ENCODE results near the gene PARD3. TPM values are rescaled to one million over a fixed set of nuclear protein-coding genes. Genes with fewer than 3 reads are reported as not detected.
A peak's percentile ranks its signal among the peaks of the same experiment; 100 is the strongest.

PARD3 gene
- total and polyA plus RNA-seq, 2 donors (not counting 1 experiment from before 2014, with no cell fraction given), result 24.0 to 46.4 TPM

DNA sequence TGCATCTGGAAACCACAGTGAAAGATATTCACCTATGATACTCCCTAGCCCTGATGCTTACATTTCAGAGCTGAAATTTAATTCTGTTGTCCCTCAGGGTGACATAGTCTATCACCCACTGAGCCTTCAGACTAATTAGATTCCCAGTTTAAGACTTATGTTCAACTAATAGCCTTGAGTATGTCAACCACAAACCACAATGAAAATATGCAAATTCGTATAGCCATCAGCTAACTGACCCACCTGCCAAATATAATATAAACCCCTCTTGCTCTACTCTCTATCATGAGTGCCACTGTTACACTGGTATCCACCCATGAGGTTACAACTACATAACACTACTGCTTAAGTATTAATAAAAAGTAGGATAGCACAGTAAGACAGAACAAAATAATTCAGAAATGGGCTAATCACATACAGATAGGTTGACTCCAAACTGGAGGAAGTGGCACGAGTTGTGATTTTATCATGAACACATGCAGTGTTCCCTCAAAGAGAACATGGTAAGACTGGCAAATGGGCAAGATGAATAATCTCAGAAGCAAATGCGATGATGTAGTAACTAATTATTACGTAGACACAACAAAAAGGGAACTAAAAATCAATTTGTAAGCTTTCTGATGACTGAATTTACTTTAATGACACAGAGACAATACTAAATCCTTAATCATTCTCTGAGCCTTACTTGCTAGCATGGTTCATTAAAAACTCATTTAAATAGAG lies 290.6 kb downstream of the PARD3 start:
- H3K4me1 ChIP-seq (ENCODE audit: control insufficient read depth, extremely low read depth, insufficient read depth, low read length), result peaks cover 12% of the 10 kb centered on the region
- no peaks in the 10 kb centered on the region for H3K27me3 ChIP-seq (ENCODE audit: control insufficient read depth, insufficient read depth, low read length)
- H3K4me2 ChIP-seq (ENCODE audit: extremely low read depth, insufficient read depth, low read length), result no peak overlapping the region
- H3K79me2 ChIP-seq (ENCODE audit: control insufficient read depth, insufficient read depth, low read length), result no peaks in the 10 kb centered on the region
- no peaks in the 10 kb centered on the region for H4K20me1 ChIP-seq (ENCODE audit: control insufficient read depth, extremely low read depth, insufficient read depth, low read length)
- H2AFZ ChIP-seq (ENCODE audit: low read length), result no peak overlapping the region
- H3K27ac ChIP-seq (ENCODE audit: insufficient read depth, low read length), result no peak overlapping the region
- H3K9me3 ChIP-seq (ENCODE audit: control insufficient read depth, insufficient read depth, low read depth, low read length), result no peaks in the 10 kb centered on the region
- DNase-seq (ENCODE audit: low read depth in 2 of 2), result peak in 1 of 2 donors; percentile 70
- TF ChIP-seq, protein P1, sequence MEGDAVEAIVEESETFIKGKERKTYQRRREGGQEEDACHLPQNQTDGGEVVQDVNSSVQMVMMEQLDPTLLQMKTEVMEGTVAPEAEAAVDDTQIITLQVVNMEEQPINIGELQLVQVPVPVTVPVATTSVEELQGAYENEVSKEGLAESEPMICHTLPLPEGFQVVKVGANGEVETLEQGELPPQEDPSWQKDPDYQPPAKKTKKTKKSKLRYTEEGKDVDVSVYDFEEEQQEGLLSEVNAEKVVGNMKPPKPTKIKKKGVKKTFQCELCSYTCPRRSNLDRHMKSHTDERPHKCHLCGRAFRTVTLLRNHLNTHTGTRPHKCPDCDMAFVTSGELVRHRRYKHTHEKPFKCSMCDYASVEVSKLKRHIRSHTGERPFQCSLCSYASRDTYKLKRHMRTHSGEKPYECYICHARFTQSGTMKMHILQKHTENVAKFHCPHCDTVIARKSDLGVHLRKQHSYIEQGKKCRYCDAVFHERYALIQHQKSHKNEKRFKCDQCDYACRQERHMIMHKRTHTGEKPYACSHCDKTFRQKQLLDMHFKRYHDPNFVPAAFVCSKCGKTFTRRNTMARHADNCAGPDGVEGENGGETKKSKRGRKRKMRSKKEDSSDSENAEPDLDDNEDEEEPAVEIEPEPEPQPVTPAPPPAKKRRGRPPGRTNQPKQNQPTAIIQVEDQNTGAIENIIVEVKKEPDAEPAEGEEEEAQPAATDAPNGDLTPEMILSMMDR (conservative IDR thresholded peaks at IDR 0.05 in 1 of 2, IDR thresholded peaks at IDR 0.05 in 1 of 2; ENCODE audit: low read depth in 1 of 2, low read length in 2 of 2), result no peak
- TF ChIP-seq EZH2 (IDR thresholded peaks at IDR 0.05; ENCODE audit: low read length, missing control alignments), result no peak
- H3K36me3 ChIP-seq (ENCODE audit: control insufficient read depth, insufficient read depth, low read length), result no peaks in the 10 kb centered on the region
- H3K4me3 ChIP-seq (replicated peaks in 1 of 4; ENCODE audit: control extremely low read depth in 1 of 4, insufficient read depth in 1 of 4, low read depth in 3 of 4, low read length in 4 of 4), result no peak overlapping the region
- H3K9ac ChIP-seq (ENCODE audit: insufficient read depth, low read length), result no peak overlapping the region

DNA sequence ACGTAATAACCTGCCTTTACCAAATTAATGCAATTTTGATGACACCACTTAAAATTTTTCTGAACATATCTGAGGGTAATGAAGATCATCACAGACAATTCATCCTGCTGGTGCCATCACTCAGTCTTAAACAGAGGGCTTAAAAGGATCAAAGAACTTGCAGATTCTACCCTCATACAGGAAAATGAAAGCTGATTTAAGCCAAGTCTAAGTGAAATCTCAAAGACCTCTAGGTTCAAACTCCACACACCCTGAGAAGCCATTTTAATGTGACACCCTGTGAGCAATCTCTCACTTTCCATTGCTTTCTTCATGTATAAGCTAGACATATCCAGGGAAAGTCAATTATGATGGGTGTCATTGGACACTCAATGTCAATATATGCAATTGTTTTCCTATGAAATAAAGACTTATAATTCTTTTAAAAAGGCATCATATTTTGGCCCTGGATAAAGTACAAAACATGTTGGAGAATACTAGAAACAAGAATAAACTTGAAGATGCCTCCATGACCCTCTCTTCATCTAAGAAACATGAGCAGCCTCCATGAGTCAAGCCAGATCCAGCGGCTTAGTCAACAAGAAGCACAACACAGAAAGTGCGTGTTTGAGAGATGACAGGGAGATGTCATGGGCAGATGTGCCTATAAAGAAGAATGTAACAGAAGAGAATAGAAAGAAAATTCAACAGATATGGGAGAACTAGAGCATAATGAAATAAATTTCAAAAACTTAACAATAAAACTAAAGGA lies 291.9 kb downstream of the PARD3 start:
- Histone ChIP-seq H3K9ac (ENCODE audit: insufficient read depth, low read length) (no peak overlapping the region), H3K27ac (ENCODE audit: insufficient read depth, low read length) (no peak overlapping the region), H3K9me3 (ENCODE audit: control insufficient read depth, insufficient read depth, low read depth, low read length) (no peaks in the 10 kb centered on the region), H3K36me3 (ENCODE audit: control insufficient read depth, insufficient read depth, low read length) (no peaks in the 10 kb centered on the region), H3K27me3 (ENCODE audit: control insufficient read depth, insufficient read depth, low read length) (no peaks in the 10 kb centered on the region), H3K79me2 (ENCODE audit: control insufficient read depth, insufficient read depth, low read length) (no peaks in the 10 kb centered on the region), H4K20me1 (ENCODE audit: control insufficient read depth, extremely low read depth, insufficient read depth, low read length) (no peaks in the 10 kb centered on the region), H3K4me1 (ENCODE audit: control insufficient read depth, extremely low read depth, insufficient read depth, low read length) (peaks cover 8% of the 10 kb centered on the region), H3K4me3 (replicated peaks in 1 of 4; ENCODE audit: control extremely low read depth in 1 of 4, insufficient read depth in 1 of 4, low read depth in 3 of 4, low read length in 4 of 4) (no peak overlapping the region), H2AFZ (ENCODE audit: low read length) (no peak overlapping the region), H3K4me2 (ENCODE audit: extremely low read depth, insufficient read depth, low read length) (no peak overlapping the region)
- TF ChIP-seq, protein P1 (conservative IDR thresholded peaks at IDR 0.05 in 1 of 2, IDR thresholded peaks at IDR 0.05 in 1 of 2; ENCODE audit: low read depth in 1 of 2, low read length in 2 of 2), result no peak
- no peak for TF ChIP-seq EZH2 (IDR thresholded peaks at IDR 0.05; ENCODE audit: low read length, missing control alignments)
- DNase-seq (ENCODE audit: low read depth in 2 of 2), result peak in 1 of 2 donors; percentile 57

DNA sequence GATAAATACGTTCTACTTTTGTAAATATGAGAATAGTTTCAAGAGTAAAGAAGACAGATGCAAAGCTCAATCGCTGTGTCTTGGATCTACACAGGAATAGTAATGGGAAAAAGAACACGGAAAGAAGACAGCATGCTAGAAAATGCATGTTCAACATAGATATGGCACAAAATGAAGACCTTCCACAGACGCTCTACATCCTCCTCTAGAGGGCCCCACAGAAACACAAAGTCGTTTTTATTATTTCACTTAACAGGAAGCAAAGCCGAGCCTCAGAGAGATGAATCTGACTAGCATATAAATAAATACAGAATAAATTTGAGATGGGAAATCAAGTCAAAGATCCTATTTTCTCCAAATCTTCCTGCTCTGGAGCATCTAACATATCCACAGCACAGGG lies 292.6 kb downstream of the PARD3 start:
- Histone ChIP-seq H3K9ac (ENCODE audit: insufficient read depth, low read length) (no peak overlapping the region), H3K79me2 (ENCODE audit: control insufficient read depth, insufficient read depth, low read length) (no peaks in the 10 kb centered on the region), H3K4me1 (ENCODE audit: control insufficient read depth, extremely low read depth, insufficient read depth, low read length) (peaks cover 7% of the 10 kb centered on the region), H4K20me1 (ENCODE audit: control insufficient read depth, extremely low read depth, insufficient read depth, low read length) (no peaks in the 10 kb centered on the region), H3K27me3 (ENCODE audit: control insufficient read depth, insufficient read depth, low read length) (no peaks in the 10 kb centered on the region), H3K9me3 (ENCODE audit: control insufficient read depth, insufficient read depth, low read depth, low read length) (no peaks in the 10 kb centered on the region), H3K4me3 (replicated peaks in 1 of 4; ENCODE audit: control extremely low read depth in 1 of 4, insufficient read depth in 1 of 4, low read depth in 3 of 4, low read length in 4 of 4) (no peak overlapping the region), H3K4me2 (ENCODE audit: extremely low read depth, insufficient read depth, low read length) (no peak overlapping the region), H3K36me3 (ENCODE audit: control insufficient read depth, insufficient read depth, low read length) (no peaks in the 10 kb centered on the region), H3K27ac (ENCODE audit: insufficient read depth, low read length) (no peak overlapping the region), H2AFZ (ENCODE audit: low read length) (no peak overlapping the region)
- TF ChIP-seq, protein P1 (conservative IDR thresholded peaks at IDR 0.05 in 1 of 2, IDR thresholded peaks at IDR 0.05 in 1 of 2; ENCODE audit: low read depth in 1 of 2, low read length in 2 of 2), result peak; percentile 44 to 67
- TF ChIP-seq EZH2 (IDR thresholded peaks at IDR 0.05; ENCODE audit: low read length, missing control alignments), result no peak
- DNase-seq (ENCODE audit: low read depth in 2 of 2), result peak; percentile 26 to 67

Data from fibroblast of lung (primary cell).